Peyer's patch (tissue), 4 donors: Measurements from ENCODE around the gene PCP4L1.

Source experiments
- CTCF ChIP-seq, 6 experiments: fragments of 450-650 bp in 4 of 6; fragments of 200-600 bp in 2 of 6; sonication (generic) in 1 of 6; IDR thresholded peaks; one replicate each; pipeline ENCODE4 v1.5.1; 2017 to 2019; ENCODE audit warnings: antibody characterized with exemption in 6 of 6, mild to moderate bottlenecking in 3 of 6, moderate library complexity in 1 of 6
- POLR2A ChIP-seq, 2 donors: fragments of 450-650 bp; IDR thresholded peaks; one replicate each; pipeline ENCODE4 v1.5.1; 2017; ENCODE audit warnings: antibody characterized with exemption in 2 of 2, mild to moderate bottlenecking in 2 of 2, moderate library complexity in 2 of 2

GRCh38 chr1:161259765-161260164, 1.2 kb downstream of the PCP4L1 start:
- TF ChIP-seq CTCF (IDR thresholded peaks at IDR 0.05): no peak
- no peak for TF ChIP-seq POLR2A (IDR thresholded peaks at IDR 0.05)
